PC-3 (cell line): ENCODE data around the gene TFEB. TPM values are rescaled to one million over a fixed set of nuclear protein-coding genes. Genes with fewer than 3 reads are reported as not detected.

Source experiments
- ATAC-seq: fragments of 200-7000 bp; cut with Tn5 transposase; 2 replicates; pipeline ENCODE4 v1.9.1; 2020; ENCODE audit warnings: mild to moderate bottlenecking, moderate library complexity
- BruUV-seq: library from RNA; stranded (reverse); fragments of 400-500 nt; replicated peaks from 2 replicates; lab custom pipeline; 2021; lab: Mats Ljungman, UMichigan
- CTCF ChIA-PET: fragments of 300-600 bp; sonication (Branson Sonifier 250); formaldehyde crosslinking; loops from one replicate; lab custom pipeline; 2022; ENCODE audit warnings: antibody characterized with exemption; lab: Charles Lee
- POLR2A ChIA-PET: fragments of 300-600 bp; sonication (Branson Sonifier 250); formaldehyde crosslinking; loops from one replicate; lab custom pipeline; 2022; ENCODE audit warnings: antibody characterized with exemption; ENCODE audit not compliant: unreplicated experiment; lab: Charles Lee
- DNase-seq: peaks from one replicate; pipeline ENCODE4 v3.0.0-alpha.2; 2015
- H2AFZ ChIP-seq: fragments of 300-600 bp; sonication (generic); 2 replicates; pipeline ENCODE4 v1.6.0; 2016; ENCODE audit warnings: antibody characterized with exemption, low read length
- H3F3A ChIP-seq: fragments of 300-600 bp; sonication (generic); one replicate; pipeline ENCODE4 v1.6.0; 2017; ENCODE audit warnings: antibody characterized with exemption, low read length, control low read depth, mild to moderate bottlenecking; ENCODE audit not compliant: unreplicated experiment
- H3K27ac ChIP-seq: fragments of 300-600 bp; sonication (generic); 2 replicates; pipeline ENCODE4 v1.5.1; 2016; ENCODE audit warnings: mild to moderate bottlenecking, low read length
- H3K27me3 ChIP-seq: fragments of 300-600 bp; sonication (generic); 2 replicates; pipeline ENCODE4 v1.6.1; 2016; ENCODE audit warnings: low read length, mixed read lengths
- H3K36me3 ChIP-seq: fragments of 300-600 bp; sonication (generic); 2 replicates; pipeline ENCODE4 v1.6.1; 2016; ENCODE audit warnings: low read depth, mixed run types, low read length, mixed read lengths
- H3K4me1 ChIP-seq: fragments of 300-600 bp; sonication (generic); 2 replicates; pipeline ENCODE4 v1.5.1; 2016; ENCODE audit warnings: low read length; ENCODE audit not compliant: insufficient read depth
- H3K4me2 ChIP-seq: fragments of 300-600 bp; sonication (generic); 2 replicates; pipeline ENCODE4 v1.6.0; 2016; ENCODE audit warnings: low read length
- H3K4me3 ChIP-seq: fragments of 300-600 bp; sonication (generic); 2 replicates; pipeline ENCODE4 v1.5.1; 2016; ENCODE audit warnings: mild to moderate bottlenecking, low read length, mixed read lengths
- H3K79me2 ChIP-seq: fragments of 300-600 bp; sonication (generic); 2 replicates; pipeline ENCODE4 v1.6.1; 2017; ENCODE audit warnings: low read length, mixed read lengths
- H3K9ac ChIP-seq: fragments of 300-600 bp; sonication (generic); 2 replicates; pipeline ENCODE4 v1.6.0; 2016; ENCODE audit warnings: mild to moderate bottlenecking, low read length
- H3K9me2 ChIP-seq: fragments of 300-600 bp; sonication (generic); replicated peaks from 2 replicates; pipeline ENCODE4 v1.6.1; 2016; ENCODE audit warnings: mixed run types, low read length, mixed read lengths
- H3K9me3 ChIP-seq: fragments of 300-600 bp; sonication (generic); 2 replicates; pipeline ENCODE4 v1.6.1; 2016; ENCODE audit warnings: low read length, mixed read lengths
- H4K20me1 ChIP-seq: fragments of 300-600 bp; sonication (generic); 2 replicates; pipeline ENCODE4 v1.6.1; 2016; ENCODE audit warnings: low read length, mixed read lengths
- CTCF ChIP-seq: fragments of 300-600 bp; sonication (generic); conservative IDR thresholded peaks from 2 replicates; pipeline ENCODE4 v1.5.1; 2017; ENCODE audit warnings: antibody characterized with exemption, low read depth, mild to moderate bottlenecking, low read length
- EZH2 ChIP-seq: fragments of 300-600 bp; sonication (generic); IDR thresholded peaks from one replicate; pipeline ENCODE4 v1.6.1; 2017; ENCODE audit warnings: antibody characterized with exemption, mild to moderate bottlenecking, low read length; ENCODE audit not compliant: unreplicated experiment
- EZH2phosphoT487 ChIP-seq: fragments of 300-600 bp; sonication (generic); IDR thresholded peaks from 2 replicates; pipeline ENCODE4 v1.6.1; 2018; ENCODE audit warnings: mild to moderate bottlenecking, antibody characterized with exemption, low read length, borderline replicate concordance
- intact Hi-C: fragments of 100-400 bp; cut with micrococcal nuclease; formaldehyde crosslinking; loops from 2 replicates; pipeline ENCODE4 v1.9.0; 2023
- total RNA-seq: library from RNA; depleted of rRNA; stranded (reverse); fragments of >200 nt; gene quantifications from 2 replicates; pipeline ENCODE4 v1.2.3, GENCODE V29; 2014

The TFEB gene
- total RNA-seq, 1 experiment from 2014 or later: 4.2 TPM

- DNase-seq (no peak), ATAC-seq (no peak)
- ChIA-PET POLR2A (no interaction called here), CTCF (no interaction called here)
- Histone ChIP-seq H3K4me3 (no peak overlapping the region), H3K27me3 (peaks cover 19% of the 10 kb centered on the region), H4K20me1 (no peaks in the 10 kb centered on the region), H3K9me3 (no peaks in the 10 kb centered on the region), H3K9me2 (no peaks in the 10 kb centered on the region), H3K9ac (no peak overlapping the region), H3K27ac (no peak overlapping the region), H2AFZ (no peak overlapping the region), H3K4me2 (no peak overlapping the region), H3K36me3 (no peaks in the 10 kb centered on the region), H3K79me2 (no peaks in the 10 kb centered on the region), H3F3A (no peaks in the 10 kb centered on the region), H3K4me1 (no peaks in the 10 kb centered on the region)
- intact Hi-C loops: no loop called here
- no TSS peak for BruUV-seq
- TF ChIP-seq CTCF (no peak), EZH2phosphoT487 (no peak), EZH2 (no peak)
Observed at GRCh38 chr6:41675176-41675775, 60.1 kb downstream of the TFEB start.

- Histone ChIP-seq H3K27ac (no peak overlapping the region), H3K36me3 (no peaks in the 10 kb centered on the region), H4K20me1 (no peaks in the 10 kb centered on the region), H3K4me1 (no peaks in the 10 kb centered on the region), H3K9ac (no peak overlapping the region), H3K9me3 (no peaks in the 10 kb centered on the region), H3K9me2 (no peaks in the 10 kb centered on the region), H3K79me2 (no peaks in the 10 kb centered on the region), H3F3A (no peaks in the 10 kb centered on the region), H3K4me2 (no peak overlapping the region), H3K4me3 (no peak overlapping the region), H2AFZ (no peak overlapping the region), H3K27me3 (peaks cover 19% of the 10 kb centered on the region)
- BruUV-seq: no TSS peak
- CTCF ChIA-PET: no interaction called here
- POLR2A ChIA-PET: no interaction called here
- TF ChIP-seq CTCF: no peak
- TF ChIP-seq EZH2: no peak
- no peak for TF ChIP-seq EZH2phosphoT487
- ATAC-seq (no peak), DNase-seq (no peak)
- intact Hi-C loops: no loop called here
Observed at GRCh38 chr6:41674231-41675000, 61.0 kb downstream of the TFEB start.

- H3K27me3 ChIP-seq: peaks cover 23% of the 10 kb centered on the region
- no peak overlapping the region for H3K27ac ChIP-seq
- no peak overlapping the region for H3K4me2 ChIP-seq
- H3K9me2 ChIP-seq: no peaks in the 10 kb centered on the region
- no peaks in the 10 kb centered on the region for H3K36me3 ChIP-seq
- CTCF ChIA-PET: no interaction called here
- H3K9ac ChIP-seq: no peak overlapping the region
- H3K4me1 ChIP-seq: no peaks in the 10 kb centered on the region
- POLR2A ChIA-PET: no interaction called here
- intact Hi-C loops: no loop called here
- no peaks in the 10 kb centered on the region for H3F3A ChIP-seq
- H3K9me3 ChIP-seq: no peaks in the 10 kb centered on the region
- H2AFZ ChIP-seq: no peak overlapping the region
- no peaks in the 10 kb centered on the region for H4K20me1 ChIP-seq
- TF ChIP-seq EZH2phosphoT487 (no peak), EZH2 (no peak), CTCF (no peak)
- H3K4me3 ChIP-seq: no peak overlapping the region
- no peak for DNase-seq
- ATAC-seq: no peak
- no TSS peak for BruUV-seq
- H3K79me2 ChIP-seq: no peaks in the 10 kb centered on the region
Observed at GRCh38 chr6:41673704-41674000, 61.8 kb downstream of the TFEB start.
